Measurements from ENCODE around the gene TNFSF12. TPM values are rescaled to one million over a fixed set of nuclear protein-coding genes. Genes with fewer than 3 reads are reported as not detected.

Gene TNFSF12
- total and polyA plus RNA-seq, 9 of the 15 experiments (the other 6 are each of a cell fraction or from before 2014, with no cell fraction given) = 0.03 to 0.95 (median 0.19) TPM; not detected in 3

GRCh38 chr17:7530023-7530900, 18.6 kb upstream of the TNFSF12 start:
- Histone ChIP-seq H3K36me3 (ENCODE audit: control insufficient read depth, insufficient read depth, low read length) (no peaks in the 10 kb centered on the region), H3K9me1 (ENCODE audit: control insufficient read depth, insufficient read depth, low read length) (no peaks in the 10 kb centered on the region), H3K4me2 (ENCODE audit: insufficient read depth, low read length) (no peak overlapping the region), H3K27ac (ENCODE audit: extremely low read depth, low read depth, low read length) (no peak overlapping the region), H4K20me1 (replicated peaks; ENCODE audit: control insufficient read depth, insufficient read depth, low read length) (no peaks in the 10 kb centered on the region), H3K27me3 (ENCODE audit: control insufficient read depth in 2 of 2, insufficient read depth in 2 of 2, low read length in 2 of 2) (no peaks in the 10 kb centered on the region), H3K79me2 (ENCODE audit: control insufficient read depth, insufficient read depth, low read length) (no peaks in the 10 kb centered on the region), H2AFZ (ENCODE audit: low read depth, low read length) (no peak overlapping the region), H3K9me3 (replicated peaks; ENCODE audit: control insufficient read depth, insufficient read depth, low read depth, low read length) (peaks cover 3% of the 10 kb centered on the region; the same call in 1 of the 2 replicates), H3K9ac (ENCODE audit: insufficient read depth in 1 of 2, low read depth in 2 of 2, low read length in 2 of 2) (no peak overlapping the region), H3K4me1 (replicated peaks in 1 of 2; ENCODE audit: control insufficient read depth in 2 of 2, insufficient read depth in 2 of 2, low read length in 2 of 2) (no peaks in the 10 kb centered on the region), H3K4me3 (no peak overlapping the region)
- in situ Hi-C loops (cut with MboI) (no loop called here), intact Hi-C loops (cut with micrococcal nuclease) (no loop called here)
- ATAC-seq = no peak
- DNase-seq (ENCODE audit: extremely low read depth in 1 of 4, low spot score in 3 of 4) = peak in 1 of 4 experiments; percentile 1
- TF ChIP-seq RBFOX2 (IDR thresholded peaks at IDR 0.05; ENCODE audit: low read depth, low read length) (no peak), HOXB6 (CRISPR knock-in tag; IDR thresholded peaks at IDR 0.05; ENCODE audit: borderline replicate concordance) (no peak), ATF4 (CRISPR knock-in tag; IDR thresholded peaks at IDR 0.05) (no peak), FIP1L1 (IDR thresholded peaks at IDR 0.05; ENCODE audit: low read depth, low read length, poor library complexity, severe bottlenecking) (no peak), ZBTB1 (CRISPR knock-in tag; IDR thresholded peaks at IDR 0.05; ENCODE audit: borderline replicate concordance, low read depth) (no peak), ZNF347 (CRISPR knock-in tag; IDR thresholded peaks at IDR 0.05; ENCODE audit: low read depth) (no peak), KDM5B (IDR thresholded peaks at IDR 0.05; ENCODE audit: insufficient replicate concordance, low read depth, low read length) (no peak), POLR3G (IDR thresholded peaks at IDR 0.05; ENCODE audit: extremely low read depth, insufficient read length, insufficient replicate concordance) (no peak), GTF2F1 (IDR thresholded peaks at IDR 0.05; ENCODE audit: low read depth, low read length) (no peak), RBM25 (IDR thresholded peaks at IDR 0.05; ENCODE audit: low read depth, low read length, severe bottlenecking) (no peak), ZNF609 (CRISPR knock-in tag; IDR thresholded peaks at IDR 0.05; ENCODE audit: borderline replicate concordance) (no peak), TEAD4 (IDR thresholded peaks at IDR 0.05; ENCODE audit: low read length) (no peak), TEAD4 (CRISPR knock-in tag; IDR thresholded peaks at IDR 0.05; ENCODE audit: borderline replicate concordance) (no peak), SIX5 (IDR thresholded peaks at IDR 0.05; ENCODE audit: borderline replicate concordance in 1 of 2, insufficient read depth in 1 of 2, low read depth in 1 of 2, low read length in 2 of 2) (no peak)
- WGBS (ENCODE audit: insufficient coverage, low coverage, missing lambda C conversion rate) = 73% methylated on average over 3 of the region's 6 CpGs
- BruUV-seq (replicated peaks) = no TSS peak
- ChIA-PET CTCF (ENCODE audit: low intra/inter-chr PET ratio) (interaction anchor here (0.7 kb wide), 1 partner anchor 216 kb away, joined by 3 read pairs; no protein-coding TSS in a partner anchor), POLR2A (no interaction called here)
- no peak for FAIRE-seq
